HepG2 (cell line): ENCODE data around the gene ZG16B. TPM values are rescaled to one million over a fixed set of nuclear protein-coding genes. Genes with fewer than 3 reads are reported as not detected.

Source experiments
- ATAC-seq: fragments of 200-7000 bp; cut with Tn5 transposase; 3 replicates; pipeline ENCODE4 v1.9.1; 2020; ENCODE audit warnings: mild to moderate bottlenecking, moderate library complexity
- BruUV-seq: library from RNA; stranded (reverse); fragments of 400-500 nt; replicated peaks from 2 replicates; lab custom pipeline; 2021; lab: Mats Ljungman, UMichigan
- CTCF ChIA-PET: fragments of 300-600 bp; formaldehyde crosslinking; extraction: SDS; loops from one replicate; lab custom pipeline; 2021; ENCODE audit warnings: low total read pairs, inconsistent platforms, low intra/inter-chr PET ratio; lab: Yijun Ruan, JAX
- POLR2A ChIA-PET: fragments of 350-600 bp; sonication (Branson Sonifier 250); formaldehyde crosslinking; loops from one replicate; lab custom pipeline; 2020; ENCODE audit warnings: antibody characterized with exemption, inconsistent platforms; lab: Yijun Ruan, JAX
- DNase-seq: peaks from one replicate; pipeline ENCODE4 v3.0.0-alpha.2; 2015; ENCODE audit warnings: low spot score
- FAIRE-seq: peaks from 3 replicates; lab custom pipeline; 2011; peaks lifted over from hg19 to GRCh38; lab: Jason Lieb, UNC
- H2AFZ ChIP-seq: one replicate; pipeline ENCODE4 v1.6.1; 2011; ENCODE audit warnings: low read length, inconsistent platforms
- H3K27ac ChIP-seq: fragments of 300-600 bp; 3 replicates; pipeline ENCODE4 v1.8.0; 2011; ENCODE audit warnings: mixed run types, mild to moderate bottlenecking, mixed read lengths, low read length, inconsistent platforms; ENCODE audit not compliant: insufficient read depth; ENCODE audit errors: extremely low read length
- H3K27me3 ChIP-seq, 2 experiments: fragments of 200-600 bp in 1 of 2; 2 replicates in 1 of 2; 3 replicates in 1 of 2; pipeline versions ENCODE4 v1.6.0 to v1.8.0; 2011; ENCODE audit warnings: low read length in 2 of 2, mild to moderate bottlenecking in 2 of 2, moderate library complexity in 2 of 2, inconsistent platforms in 1 of 2; ENCODE audit not compliant: insufficient read depth in 2 of 2, control insufficient read depth in 1 of 2
- H3K36me3 ChIP-seq, 2 experiments: fragments of 200-600 bp in 1 of 2; replicated peaks in 1 of 2; 2 replicates in 1 of 2; 3 replicates in 1 of 2; pipeline versions ENCODE4 v1.5.1 to v1.8.0; 2011; ENCODE audit warnings: low read length in 2 of 2, inconsistent platforms in 1 of 2; ENCODE audit not compliant: insufficient read depth in 2 of 2, control insufficient read depth in 1 of 2
- H3K4me1 ChIP-seq: 2 replicates; pipeline ENCODE4 v1.5.1; 2012; ENCODE audit warnings: low read length, inconsistent platforms; ENCODE audit not compliant: insufficient read depth
- H3K4me2 ChIP-seq: 2 replicates; pipeline ENCODE4 v1.6.0; 2011; ENCODE audit warnings: low read depth, low read length, inconsistent platforms
- H3K4me3 ChIP-seq, 3 experiments: fragments of 200-600 bp in 1 of 3; sonication (generic), shearing (Covaris generic) in 1 of 3; replicated peaks in 1 of 3; 2 replicates each; pipeline ENCODE4 v1.5.1; 2011 to 2016; ENCODE audit warnings: low read length in 3 of 3, inconsistent platforms in 2 of 3, low read depth in 2 of 3, mild to moderate bottlenecking in 2 of 3, control low read depth in 1 of 3, mixed read lengths in 1 of 3; ENCODE audit not compliant: insufficient read depth in 1 of 3
- H3K79me2 ChIP-seq: one replicate; pipeline ENCODE4 v1.6.1; 2011; ENCODE audit warnings: low read length, inconsistent platforms; ENCODE audit not compliant: insufficient read depth
- H3K9ac ChIP-seq: 2 replicates; pipeline ENCODE4 v1.6.0; 2011; ENCODE audit warnings: mild to moderate bottlenecking, low read depth, low read length, inconsistent platforms; ENCODE audit not compliant: insufficient read depth
- H3K9me3 ChIP-seq: 2 replicates; pipeline ENCODE4 v1.5.1; 2012; ENCODE audit warnings: mild to moderate bottlenecking, low read length
- H4K20me1 ChIP-seq: 2 replicates; pipeline ENCODE4 v1.6.0; 2011; ENCODE audit warnings: inconsistent platforms, mild to moderate bottlenecking, low read length, moderate library complexity; ENCODE audit not compliant: insufficient read depth
- BRD4 ChIP-seq: sonication (generic); formaldehyde crosslinking; IDR thresholded peaks from 2 replicates; pipeline ENCODE4 v1.4.0; 2020; ENCODE audit warnings: missing genetic modification reagents
- CBFB ChIP-seq: sonication (generic); formaldehyde crosslinking; IDR thresholded peaks from 2 replicates; pipeline ENCODE4 v1.4.0; 2020; ENCODE audit warnings: missing genetic modification reagents
- GLMP ChIP-seq: sonication (generic); formaldehyde crosslinking; IDR thresholded peaks from 2 replicates; pipeline ENCODE4 v1.9.0; 2021; ENCODE audit warnings: missing genetic modification reagents, mild to moderate bottlenecking, borderline replicate concordance
- NR2F1 ChIP-seq, 2 experiments: fragments of 450-650 bp in 1 of 2; formaldehyde crosslinking in 1 of 2; IDR thresholded peaks; 2 replicates each; pipeline versions ENCODE4 v1.5.0 to v1.6.1; 2016 to 2020; ENCODE audit warnings: mild to moderate bottlenecking in 1 of 2, missing compliant biosample characterization in 1 of 2, missing genetic modification reagents in 1 of 2, moderate library complexity in 1 of 2
- ZBTB34 ChIP-seq: sonication (generic); formaldehyde crosslinking; IDR thresholded peaks from 2 replicates; pipeline ENCODE4 v1.8.0; 2022; ENCODE audit warnings: mild to moderate bottlenecking, missing genetic modification reagents
- ZBTB4 ChIP-seq: sonication (generic); formaldehyde crosslinking; IDR thresholded peaks from 2 replicates; pipeline ENCODE4 v1.4.0; 2020; ENCODE audit warnings: missing genetic modification reagents, mild to moderate bottlenecking, borderline replicate concordance
- ZNF280D ChIP-seq: sonication (generic); formaldehyde crosslinking; IDR thresholded peaks from 2 replicates; pipeline ENCODE4 v1.5.1; 2020; ENCODE audit warnings: mild to moderate bottlenecking, missing genetic modification reagents
- ZNF296 ChIP-seq: sonication (generic); formaldehyde crosslinking; conservative IDR thresholded peaks from 2 replicates; pipeline ENCODE4 v1.5.0; 2020; ENCODE audit warnings: mild to moderate bottlenecking, missing genetic modification reagents
- ZNF773 ChIP-seq: sonication (generic); formaldehyde crosslinking; IDR thresholded peaks from 2 replicates; pipeline ENCODE4 v1.4.0; 2020; ENCODE audit warnings: missing genetic modification reagents, borderline replicate concordance
- ZNF839 ChIP-seq: sonication (generic); formaldehyde crosslinking; IDR thresholded peaks from 2 replicates; pipeline ENCODE4 v1.4.0; 2020; ENCODE audit warnings: missing genetic modification reagents, mild to moderate bottlenecking, borderline replicate concordance
- WGBS: methylation state at CpG from one replicate; pipeline ENCODE4 v1.1.6; 2017; ENCODE audit warnings: low lambda C conversion rate; 5-methylcytosine and 5-hydroxymethylcytosine counted together
- in situ Hi-C: cut with HindIII; loops from 2 replicates; pipeline ENCODE4 v1.10.0; 2017; ENCODE audit warnings: low pct_unique_long_range_greater_than_20kb; ENCODE audit not compliant: extremely low pct_ligation_motif_present
- intact Hi-C: fragments of 100-400 bp; cut with micrococcal nuclease; formaldehyde crosslinking; loops from one replicate; pipeline ENCODE4 v1.10.0; 2022; ENCODE audit not compliant: unreplicated experiment
- polyA plus RNA-seq, 8 experiments: library from polyadenylated mRNA; depleted of rRNA in 3 of 8; stranded (reverse) in 7 of 8; unstranded in 1 of 8; fragments of >200 nt; fragmentation: Illumina TruSeq in 4 of 8; extraction: Trizol in 4 of 8; gene quantifications; 2 replicates each; pipeline versions ENCODE4 v1.2.1 to v1.2.3, GENCODE V29; 2011 to 2016; ENCODE audit warnings: low read depth in 4 of 8, missing spikeins in 1 of 8, mixed read lengths in 1 of 8; ENCODE audit not compliant: insufficient read depth in 1 of 8
- total RNA-seq, 5 experiments: library from RNA; depleted of rRNA; stranded (reverse); fragments of >200 nt; fragmentation: Illumina TruSeq; extraction: Trizol; gene quantifications; 2 replicates each; pipeline ENCODE4 v1.2.3, GENCODE V29; 2016; ENCODE audit warnings: low read depth in 1 of 5
- TF ChIP-seq, protein P1 (sequence below): sonication (generic); formaldehyde crosslinking; IDR thresholded peaks from 2 replicates; pipeline ENCODE4 v1.8.1; 2023; ENCODE audit warnings: mild to moderate bottlenecking, inconsistent platforms, moderate library complexity, missing genetic modification reagents, borderline replicate concordance

ZG16B gene
- total and polyA plus RNA-seq, 2 of the 13 experiments (the other 11 are each of a cell fraction or from before 2014, with no cell fraction given) = 1.5 to 11.3 TPM

GRCh38 chr16:2808181-2808580, 21.9 kb upstream of the ZG16B start:
- H4K20me1 ChIP-seq = no peaks in the 10 kb centered on the region
- H3K4me3 ChIP-seq = no peak overlapping the region
- in situ Hi-C loops = no loop called here
- H3K4me2 ChIP-seq = no peak overlapping the region
- ChIA-PET POLR2A (no interaction called here), CTCF (no interaction called here)
- H3K4me1 ChIP-seq = peaks cover 7% of the 10 kb centered on the region; the same call in 1 of the 2 replicates
- FAIRE-seq (no peak), ATAC-seq (no peak), DNase-seq (no peak)
- H3K27ac ChIP-seq = no peak overlapping the region
- no peak overlapping the region for H2AFZ ChIP-seq
- no peak overlapping the region for H3K9ac ChIP-seq
- peaks cover 4% of the 10 kb centered on the region; the same call in 1 of the 2 replicates for H3K9me3 ChIP-seq
- intact Hi-C loops = no loop called here
- 32% methylated on average over 5 of the region's 7 CpGs for WGBS
- no peaks in the 10 kb centered on the region for H3K79me2 ChIP-seq
- H3K36me3 ChIP-seq = no peaks in the 10 kb centered on the region
- peaks cover 5 to 55% of the 10 kb centered on the region in 2 experiments; a peak in 4 of 5 replicates for H3K27me3 ChIP-seq
- no TSS peak for BruUV-seq
- no peak for TF ChIP-seq GLMP
- no peak for TF ChIP-seq ZNF773 (CRISPR knock-in tag)
- TF ChIP-seq, protein P1, sequence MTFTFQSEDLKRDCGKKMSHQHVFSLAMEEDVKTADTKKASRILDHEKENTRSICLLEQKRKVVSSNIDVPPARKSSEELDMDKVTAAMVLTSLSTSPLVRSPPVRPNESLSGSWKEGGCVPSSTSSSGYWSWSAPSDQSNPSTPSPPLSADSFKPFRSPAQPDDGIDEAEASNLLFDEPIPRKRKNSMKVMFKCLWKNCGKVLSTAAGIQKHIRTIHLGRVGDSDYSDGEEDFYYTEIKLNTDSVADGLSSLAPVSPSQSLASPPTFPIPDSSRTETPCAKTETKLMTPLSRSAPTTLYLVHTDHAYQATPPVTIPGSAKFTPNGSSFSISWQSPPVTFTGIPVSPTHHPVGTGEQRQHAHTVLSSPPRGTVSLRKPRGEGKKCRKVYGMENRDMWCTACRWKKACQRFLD (CRISPR knock-in tag) = no peak
- TF ChIP-seq NR2F1 (CRISPR knock-in tag; IDR thresholded peaks at IDR 0.05) = no peak
- TF ChIP-seq BRD4 (CRISPR knock-in tag) = no peak
- TF ChIP-seq ZNF839 (CRISPR knock-in tag) = no peak
- TF ChIP-seq ZBTB34 (CRISPR knock-in tag) = no peak
- no peak for TF ChIP-seq CBFB (CRISPR knock-in tag)
- TF ChIP-seq ZBTB4 (CRISPR knock-in tag) = no peak
- no peak for TF ChIP-seq ZNF296 (CRISPR knock-in tag)
- no peak for TF ChIP-seq ZNF280D (CRISPR knock-in tag)
